HG03575 (cell line): ENCODE results near the gene SMAD1.

Source experiments
- ATAC-seq: cut with Tn5 transposase; IDR thresholded peaks from one replicate; pipeline ENCODE4 v1.9.1; 2021; ENCODE audit not compliant: unreplicated experiment, insufficient number of reproducible peaks, low FRiP score; ENCODE audit errors: extremely low read depth

SMAD1 gene

GRCh38 chr4:145486603-145487002 lies 5.0 kb downstream of the SMAD1 start:
- no peak for ATAC-seq

DNA sequence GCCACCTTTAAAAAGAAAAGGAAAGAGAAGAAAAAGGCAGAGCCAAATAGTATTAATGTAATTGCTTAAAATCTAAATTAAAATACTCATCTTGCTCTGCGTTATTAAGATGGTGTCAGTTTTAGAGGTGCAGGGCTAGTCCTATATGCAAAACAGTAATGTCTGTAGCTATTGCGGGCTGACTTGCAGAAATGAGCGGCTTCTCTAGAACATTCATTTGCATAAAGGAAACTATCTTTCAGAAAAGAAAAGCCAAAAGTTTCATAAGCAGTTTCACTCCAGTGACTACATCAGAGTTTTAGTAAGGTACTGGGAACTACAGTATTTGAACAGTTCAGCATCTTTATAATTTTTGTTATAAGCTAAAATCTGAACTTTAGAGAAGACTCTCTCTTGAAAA lies 6.0 kb downstream of the SMAD1 start:
- peak; percentile 97 for ATAC-seq

GRCh38 chr4:145488310-145488709 lies 6.7 kb downstream of the SMAD1 start:
- ATAC-seq, result no peak

DNA sequence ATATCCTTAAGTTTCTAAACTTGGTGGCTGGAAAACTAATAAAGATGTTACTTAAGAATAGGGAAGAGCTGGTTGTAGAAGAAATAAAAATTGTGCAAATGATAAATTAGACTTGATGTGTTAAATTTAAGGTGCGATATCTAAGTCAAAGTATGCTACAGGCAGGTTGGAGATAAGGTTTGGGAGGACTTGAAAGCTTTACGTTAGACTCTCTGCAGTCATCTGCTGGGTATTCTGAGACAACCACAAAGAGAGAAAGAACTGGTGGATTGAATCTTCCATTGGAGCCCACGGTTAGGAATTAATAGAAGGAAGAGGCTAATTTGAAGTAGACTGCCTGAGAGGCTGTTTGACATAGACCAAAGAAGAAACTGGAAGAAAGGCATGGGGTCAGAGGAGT lies 7.9 kb downstream of the SMAD1 start:
- no peak for ATAC-seq

- ATAC-seq, result no peak
These were observed 8.7 kb downstream of the SMAD1 start for GRCh38 chr4:145490361-145490760.

DNA sequence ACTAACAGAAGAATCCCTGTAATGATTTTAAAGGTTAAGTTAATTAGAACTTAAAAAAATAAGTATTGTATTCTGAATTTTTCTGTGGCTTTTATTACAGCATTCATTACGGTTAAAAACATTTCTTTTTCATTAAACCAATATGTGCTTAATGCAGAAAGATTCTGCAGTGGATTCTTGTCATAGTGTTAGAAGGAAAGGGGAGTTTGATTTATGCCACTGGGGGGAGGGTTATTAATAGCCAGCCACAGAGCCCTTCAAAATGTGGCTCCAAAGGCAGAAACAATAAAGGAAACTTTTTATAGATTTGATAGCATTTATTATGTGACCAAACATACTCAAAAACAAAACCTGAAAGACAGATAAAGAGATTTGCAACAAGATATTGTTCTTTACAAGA lies 9.1 kb downstream of the SMAD1 start:
- ATAC-seq, result no peak

GRCh38 chr4:145492376-145492775 lies 10.7 kb downstream of the SMAD1 start:
- ATAC-seq, result no peak

DNA sequence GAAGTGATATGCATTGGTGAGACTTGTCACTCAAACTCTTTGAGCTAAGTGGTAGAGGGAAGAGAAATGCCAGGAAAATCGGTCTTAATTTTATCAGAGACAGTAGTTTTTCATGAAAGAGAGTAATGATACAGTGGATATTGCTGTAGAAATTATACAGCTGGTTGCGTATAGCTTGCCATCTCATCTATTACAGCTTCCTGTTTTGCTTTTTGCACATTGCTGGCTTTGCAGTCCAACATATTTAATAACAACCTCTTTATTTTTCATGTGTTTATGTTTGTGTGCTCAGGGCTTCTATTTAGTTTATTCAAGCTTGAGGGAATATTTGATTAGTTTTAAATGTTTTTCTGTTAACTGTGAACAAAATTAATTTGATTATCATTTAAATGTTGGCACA lies 11.5 kb downstream of the SMAD1 start:
- no peak for ATAC-seq

- no peak for ATAC-seq
These were observed 13.1 kb downstream of the SMAD1 start for GRCh38 chr4:145494666-145495270.

- ATAC-seq, result no peak
These were observed 14.6 kb downstream of the SMAD1 start for GRCh38 chr4:145496292-145496691.

GRCh38 chr4:145497199-145498149 lies 15.8 kb downstream of the SMAD1 start:
- no peak for ATAC-seq

DNA sequence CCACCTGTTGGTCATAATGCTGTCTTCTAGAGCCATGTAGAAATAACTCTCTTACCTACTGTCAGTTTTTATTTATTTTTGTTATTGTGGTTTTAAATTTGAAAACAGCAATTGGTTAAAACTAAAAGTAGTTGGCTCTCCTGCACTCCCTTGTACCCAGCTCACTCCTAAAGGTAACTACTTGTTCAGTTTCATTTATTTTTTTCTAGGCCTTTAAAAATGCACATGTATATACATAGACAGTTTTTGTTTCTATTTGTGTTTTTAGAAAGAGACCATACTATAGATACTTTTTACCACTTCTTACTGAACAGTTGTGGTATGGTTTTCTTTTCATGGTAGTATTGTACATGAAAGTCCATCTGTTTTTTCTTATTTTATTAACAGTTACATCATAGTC lies 16.8 kb downstream of the SMAD1 start:
- peak; percentile 70 for ATAC-seq

DNA sequence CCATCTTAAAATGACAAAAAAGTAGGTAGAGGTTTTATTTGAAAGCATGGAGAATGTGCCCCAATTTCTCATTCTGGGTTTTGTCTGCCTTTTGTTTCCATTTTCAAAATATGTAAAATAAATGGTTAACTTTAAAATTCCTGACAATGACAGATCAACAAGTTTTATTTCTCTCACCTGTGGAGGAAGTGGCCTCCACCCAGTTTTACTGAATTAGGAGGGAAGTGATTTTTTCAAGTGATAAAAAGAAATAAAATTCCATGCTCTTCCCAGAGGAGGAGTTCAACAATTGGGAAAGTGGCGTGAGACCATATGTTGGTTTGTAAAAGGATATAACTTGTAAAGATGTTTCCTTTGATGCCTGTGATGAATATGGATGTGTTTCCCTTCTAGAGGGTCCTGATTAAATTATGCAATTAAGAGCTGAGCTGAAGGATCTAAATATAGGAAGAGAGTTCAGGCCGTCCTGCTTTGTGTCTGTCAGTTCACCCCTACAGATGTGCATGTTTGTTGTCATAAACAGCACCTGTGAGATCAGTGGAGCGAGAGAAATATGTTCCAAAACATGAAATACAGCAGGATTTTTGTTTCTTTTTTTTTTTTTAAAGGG lies 19.5 kb downstream of the SMAD1 start:
- no peak for ATAC-seq

DNA sequence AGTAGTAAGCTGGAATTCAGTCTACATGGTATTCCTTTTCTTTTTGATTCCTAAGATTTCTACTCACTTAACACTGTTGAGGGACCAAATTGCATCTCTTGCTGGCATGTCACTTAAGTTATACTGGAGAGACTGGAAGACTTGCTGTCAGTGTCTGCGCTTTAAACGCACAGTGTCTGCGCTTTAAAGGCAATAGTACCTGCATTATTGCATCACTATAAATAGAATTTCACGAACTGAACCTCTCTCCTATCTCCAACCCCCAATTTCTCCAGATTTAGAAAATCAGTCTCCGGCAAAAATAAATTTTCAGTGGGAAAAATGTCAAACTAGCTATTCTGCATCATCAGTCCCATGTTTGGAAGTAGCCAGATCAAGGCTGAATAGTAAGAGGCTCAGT lies 21.2 kb downstream of the SMAD1 start:
- ATAC-seq, result no peak

DNA sequence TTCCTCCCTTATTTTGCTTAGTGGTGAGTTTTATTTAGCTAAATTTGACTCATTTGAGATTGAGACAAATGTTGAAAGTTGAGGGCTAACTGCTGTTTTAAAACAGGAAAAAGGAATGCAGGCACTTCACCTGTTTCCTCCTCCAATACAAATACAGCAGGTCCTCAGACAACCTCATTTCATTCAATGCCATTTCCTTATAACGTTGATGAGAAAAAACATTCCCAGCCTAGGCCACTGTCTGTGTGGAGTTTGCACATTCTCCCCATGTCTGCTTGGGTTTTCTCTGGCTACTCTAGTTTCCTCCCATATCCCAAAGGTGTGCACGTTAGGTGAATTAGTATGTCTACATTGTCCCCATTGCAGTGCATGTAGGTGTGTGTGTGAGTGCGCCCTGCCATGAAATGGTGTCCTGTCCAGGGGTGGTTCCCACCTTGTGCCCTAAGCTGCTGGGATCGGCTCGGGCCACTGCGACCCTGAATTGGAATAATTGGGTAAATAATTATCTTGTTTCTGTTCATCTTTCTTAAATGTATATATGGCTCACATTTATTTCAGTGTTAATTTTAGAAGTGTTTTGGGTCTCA lies 21.9 kb downstream of the SMAD1 start:
- no peak for ATAC-seq

DNA sequence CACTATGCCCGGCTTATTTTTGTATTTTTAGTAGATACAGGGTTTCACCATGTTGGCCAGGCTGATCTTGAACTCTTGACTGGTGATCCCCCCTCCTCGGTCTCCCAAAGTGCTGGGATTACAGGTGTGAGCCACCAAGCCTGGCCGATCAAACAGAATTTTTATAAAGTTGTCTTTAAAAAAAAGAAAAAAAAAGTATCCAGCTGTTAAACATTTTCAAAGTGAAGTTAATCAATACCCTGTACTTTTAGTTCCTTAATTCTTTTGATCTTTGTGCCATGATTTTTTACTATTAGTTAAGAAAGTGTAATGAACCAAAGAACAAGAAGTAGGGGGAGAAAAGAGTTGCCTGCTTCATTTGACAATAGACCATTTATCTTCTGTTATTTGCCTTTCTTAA lies 24.3 kb downstream of the SMAD1 start:
- ATAC-seq, result no peak

GRCh38 chr4:145507636-145508035 lies 26.0 kb downstream of the SMAD1 start:
- ATAC-seq, result no peak

DNA sequence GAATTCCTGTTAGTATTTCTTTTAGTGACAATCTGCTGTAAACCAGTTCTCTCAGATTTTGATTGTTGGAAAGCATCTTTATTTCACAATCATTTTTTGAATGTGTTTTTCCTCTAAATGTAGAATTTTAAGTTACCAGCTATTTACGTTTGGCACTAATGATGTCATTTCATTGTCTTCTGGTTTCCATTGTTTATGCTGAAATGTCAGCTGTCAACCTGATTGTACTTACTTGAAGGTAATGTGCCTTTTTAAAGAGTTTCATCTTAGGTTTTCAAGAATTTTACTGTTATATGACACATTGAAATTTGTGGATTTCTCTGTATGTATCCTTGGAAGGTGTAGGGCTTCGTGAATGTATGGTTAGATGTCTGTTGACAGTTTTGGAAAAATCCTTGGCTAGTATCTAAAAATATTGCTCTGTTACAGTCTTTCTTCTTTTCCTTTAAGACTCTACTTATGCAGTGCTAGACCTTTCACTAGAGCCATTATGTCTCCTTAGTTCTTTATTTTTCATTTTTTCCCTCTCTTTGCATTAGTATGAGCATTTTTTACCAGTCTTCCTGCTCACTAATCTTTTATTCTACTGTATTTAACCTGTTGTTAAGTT lies 30.4 kb downstream of the SMAD1 start:
- no peak for ATAC-seq

GRCh38 chr4:145513020-145513621 lies 31.5 kb downstream of the SMAD1 start:
- ATAC-seq, result no peak
